Chondrocyte (in vitro differentiated cells): Measurements from ENCODE around the gene ZCWPW2. TPM values are rescaled to one million over a fixed set of nuclear protein-coding genes. Genes with fewer than 3 reads are reported as not detected.

Experiments used
- DNase-seq: peaks from one replicate; pipeline ENCODE4 v3.0.0; 2021; ENCODE audit warnings: mixed read lengths, low spot score
- H3K27ac Mint-ChIP-seq: one replicate; pipeline ENCODE4 v1.8.0; 2021; ENCODE audit warnings: mild to moderate bottlenecking, moderate library complexity, mixed read lengths; ENCODE audit not compliant: unreplicated experiment
- H3K27me3 Mint-ChIP-seq: 2 replicates; pipeline ENCODE4 v1.8.0; 2021; ENCODE audit warnings: low read depth, mixed read lengths
- H3K36me3 Mint-ChIP-seq: 2 replicates; pipeline ENCODE4 v1.8.0; 2021; ENCODE audit warnings: low read depth, mixed read lengths
- H3K4me1 Mint-ChIP-seq: 2 replicates; pipeline ENCODE4 v1.8.0; 2021; ENCODE audit warnings: low read depth, mild to moderate bottlenecking, mixed read lengths
- H3K4me3 Mint-ChIP-seq: one replicate; pipeline ENCODE4 v1.8.0; 2021; ENCODE audit warnings: mild to moderate bottlenecking, moderate library complexity, mixed read lengths; ENCODE audit not compliant: unreplicated experiment
- H3K9me3 Mint-ChIP-seq: 2 replicates; pipeline ENCODE4 v1.8.0; 2021; ENCODE audit warnings: low read depth, mixed read lengths
- total RNA-seq: library from RNA; stranded (reverse); gene quantifications from 3 replicates; pipeline ENCODE4 v1.2.1, GENCODE V29; 2021
- TF ChIP-seq, protein P1 (sequence below): fragments of 200-600 bp; sonication (generic); IDR thresholded peaks from 2 replicates; pipeline ENCODE4 v1.5.0; 2021; ENCODE audit warnings: antibody characterized with exemption, mild to moderate bottlenecking, moderate library complexity

ZCWPW2 gene
- total RNA-seq, 1 donor from 2014 or later, result 1.1 TPM

DNA sequence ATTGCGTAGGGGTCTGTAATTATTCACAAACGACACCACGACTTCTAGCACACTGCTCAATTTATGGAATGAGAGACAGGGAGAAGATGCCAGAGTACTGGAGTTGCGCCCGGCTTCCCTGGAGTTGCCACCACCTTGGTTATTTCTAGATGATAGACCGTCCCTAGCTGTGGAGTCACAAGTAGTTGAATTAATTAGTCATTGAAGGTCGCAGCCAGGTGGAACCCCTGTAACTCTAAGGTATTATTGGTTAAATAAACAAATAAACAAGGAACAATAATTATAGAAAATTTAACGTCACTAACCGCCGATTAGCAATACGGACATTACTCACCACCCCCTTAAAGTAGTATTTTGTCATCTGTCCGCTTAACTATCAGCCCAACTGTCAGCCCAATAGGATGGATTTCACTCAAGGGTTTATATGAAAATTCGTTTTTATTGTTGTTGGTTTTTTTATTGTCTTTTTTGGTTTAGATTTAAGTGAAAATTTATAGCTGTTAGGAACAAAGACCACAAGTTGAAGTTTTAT is 1.0 kb downstream of the ZCWPW2 start:
- H3K36me3 Mint-ChIP-seq, result peaks cover 8% of the 10 kb centered on the region
- peak overlapping the region; percentile 88 for H3K4me3 Mint-ChIP-seq
- no peak for DNase-seq
- peaks cover 13% of the 10 kb centered on the region for H3K9me3 Mint-ChIP-seq
- H3K4me1 Mint-ChIP-seq, result peaks cover 45% of the 10 kb centered on the region
- H3K27me3 Mint-ChIP-seq, result no peaks in the 10 kb centered on the region
- TF ChIP-seq, protein P1, sequence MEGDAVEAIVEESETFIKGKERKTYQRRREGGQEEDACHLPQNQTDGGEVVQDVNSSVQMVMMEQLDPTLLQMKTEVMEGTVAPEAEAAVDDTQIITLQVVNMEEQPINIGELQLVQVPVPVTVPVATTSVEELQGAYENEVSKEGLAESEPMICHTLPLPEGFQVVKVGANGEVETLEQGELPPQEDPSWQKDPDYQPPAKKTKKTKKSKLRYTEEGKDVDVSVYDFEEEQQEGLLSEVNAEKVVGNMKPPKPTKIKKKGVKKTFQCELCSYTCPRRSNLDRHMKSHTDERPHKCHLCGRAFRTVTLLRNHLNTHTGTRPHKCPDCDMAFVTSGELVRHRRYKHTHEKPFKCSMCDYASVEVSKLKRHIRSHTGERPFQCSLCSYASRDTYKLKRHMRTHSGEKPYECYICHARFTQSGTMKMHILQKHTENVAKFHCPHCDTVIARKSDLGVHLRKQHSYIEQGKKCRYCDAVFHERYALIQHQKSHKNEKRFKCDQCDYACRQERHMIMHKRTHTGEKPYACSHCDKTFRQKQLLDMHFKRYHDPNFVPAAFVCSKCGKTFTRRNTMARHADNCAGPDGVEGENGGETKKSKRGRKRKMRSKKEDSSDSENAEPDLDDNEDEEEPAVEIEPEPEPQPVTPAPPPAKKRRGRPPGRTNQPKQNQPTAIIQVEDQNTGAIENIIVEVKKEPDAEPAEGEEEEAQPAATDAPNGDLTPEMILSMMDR, result peak; percentile 45
- H3K27ac Mint-ChIP-seq, result peak overlapping the region; percentile 100

DNA sequence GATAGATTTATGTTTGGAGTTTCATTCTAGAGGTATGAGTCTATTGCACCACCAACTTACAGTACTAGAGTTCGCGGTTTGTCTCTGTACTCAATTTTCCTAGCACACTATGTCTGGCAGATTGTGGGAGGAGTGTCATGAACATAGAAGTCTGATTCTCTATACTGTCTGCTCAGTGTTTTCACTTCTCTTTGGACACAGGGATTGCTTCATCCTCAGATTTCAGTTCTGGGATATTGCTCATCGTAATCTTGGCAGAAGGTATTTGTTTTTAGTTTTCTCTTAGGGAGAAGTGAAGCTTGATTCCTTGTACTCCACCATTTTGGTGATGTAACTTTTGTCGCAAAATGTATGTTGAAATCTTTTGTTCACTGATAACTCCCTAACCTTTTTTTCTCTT is 27.9 kb downstream of the ZCWPW2 start:
- DNase-seq, result no peak
- H3K9me3 Mint-ChIP-seq, result peaks cover 13% of the 10 kb centered on the region
- TF ChIP-seq, protein P1, result no peak
- no peaks in the 10 kb centered on the region for H3K27me3 Mint-ChIP-seq
- H3K4me3 Mint-ChIP-seq, result no peak overlapping the region
- H3K4me1 Mint-ChIP-seq, result peaks cover 8% of the 10 kb centered on the region
- H3K27ac Mint-ChIP-seq, result peak overlapping the region; percentile 7
- H3K36me3 Mint-ChIP-seq, result peaks cover 3% of the 10 kb centered on the region

DNA sequence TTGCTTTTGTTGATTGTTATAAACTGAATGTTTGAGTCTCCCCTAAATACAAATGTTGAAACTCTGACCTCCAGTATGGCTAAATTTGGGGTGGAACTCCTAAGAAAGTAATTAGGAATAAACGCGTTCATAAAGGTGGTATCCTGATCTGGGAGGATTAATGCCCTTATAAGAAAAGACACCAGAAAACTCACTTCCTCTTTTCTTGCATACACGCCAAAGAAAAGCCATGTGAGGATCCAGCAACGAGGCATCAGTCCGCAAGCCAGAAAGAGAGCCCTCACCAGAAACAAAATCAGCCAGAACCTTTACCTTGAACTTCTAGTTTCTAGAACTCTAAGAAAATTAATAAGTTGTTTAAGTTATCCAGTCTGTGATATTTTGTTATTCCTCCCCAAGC is 37.5 kb downstream of the ZCWPW2 start:
- no peak overlapping the region for H3K4me3 Mint-ChIP-seq
- H3K36me3 Mint-ChIP-seq, result peaks cover under 1% of the 10 kb centered on the region
- no peaks in the 10 kb centered on the region for H3K4me1 Mint-ChIP-seq
- DNase-seq, result no peak
- H3K27me3 Mint-ChIP-seq, result no peaks in the 10 kb centered on the region
- H3K9me3 Mint-ChIP-seq, result peaks cover 15% of the 10 kb centered on the region
- H3K27ac Mint-ChIP-seq, result no peak overlapping the region
- TF ChIP-seq, protein P1, result no peak

DNA sequence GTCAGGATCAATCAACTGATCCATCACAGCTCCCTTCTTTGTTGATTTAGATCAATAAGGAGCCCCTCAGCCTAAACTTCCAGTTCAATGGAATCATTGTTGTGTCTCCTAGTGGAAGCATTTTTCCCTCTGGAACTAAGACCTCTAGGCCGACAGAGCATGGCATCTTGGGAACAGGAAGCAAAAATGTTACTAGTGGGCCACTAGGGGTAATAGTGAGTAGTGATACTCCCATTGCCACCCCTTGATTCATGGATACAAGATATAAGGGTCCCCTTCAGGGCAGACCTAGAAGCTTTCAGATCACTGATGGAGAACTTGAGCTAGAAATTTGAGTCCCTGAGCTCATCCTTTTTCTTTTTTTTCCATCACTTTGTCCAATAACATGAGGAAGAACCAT is 40.5 kb downstream of the ZCWPW2 start:
- Mint-ChIP-seq H3K27ac (no peak overlapping the region), H3K4me1 (no peaks in the 10 kb centered on the region), H3K27me3 (no peaks in the 10 kb centered on the region), H3K9me3 (peaks cover 40% of the 10 kb centered on the region), H3K36me3 (peaks cover 20% of the 10 kb centered on the region), H3K4me3 (no peak overlapping the region)
- TF ChIP-seq, protein P1, result no peak
- no peak for DNase-seq

DNA sequence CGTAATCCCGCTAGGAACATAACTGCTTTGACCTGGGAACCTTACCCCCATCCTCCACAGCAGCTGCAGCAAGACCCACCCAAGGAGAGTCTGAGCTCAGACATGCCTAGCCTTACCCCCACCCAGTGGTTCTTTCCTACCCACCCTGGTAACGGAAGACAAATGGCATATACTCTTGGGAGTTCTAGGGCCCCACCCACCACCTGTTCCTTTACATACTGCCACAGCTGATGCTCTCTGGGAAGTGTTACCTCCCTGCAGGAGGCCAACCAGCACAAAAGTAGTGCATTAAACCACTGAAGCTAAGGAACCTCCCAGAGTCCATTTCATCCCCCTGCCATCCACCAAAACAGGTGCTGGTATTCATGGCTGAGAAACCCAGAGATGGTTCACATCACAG is 50.7 kb downstream of the ZCWPW2 start:
- H3K36me3 Mint-ChIP-seq, result peaks cover 15% of the 10 kb centered on the region
- H3K4me1 Mint-ChIP-seq, result no peaks in the 10 kb centered on the region
- no peaks in the 10 kb centered on the region for H3K27me3 Mint-ChIP-seq
- DNase-seq, result no peak
- H3K4me3 Mint-ChIP-seq, result no peak overlapping the region
- no peak overlapping the region for H3K27ac Mint-ChIP-seq
- TF ChIP-seq, protein P1, result no peak
- H3K9me3 Mint-ChIP-seq, result peaks cover 66% of the 10 kb centered on the region
